ENCODE results near the gene GPR153.

DNA sequence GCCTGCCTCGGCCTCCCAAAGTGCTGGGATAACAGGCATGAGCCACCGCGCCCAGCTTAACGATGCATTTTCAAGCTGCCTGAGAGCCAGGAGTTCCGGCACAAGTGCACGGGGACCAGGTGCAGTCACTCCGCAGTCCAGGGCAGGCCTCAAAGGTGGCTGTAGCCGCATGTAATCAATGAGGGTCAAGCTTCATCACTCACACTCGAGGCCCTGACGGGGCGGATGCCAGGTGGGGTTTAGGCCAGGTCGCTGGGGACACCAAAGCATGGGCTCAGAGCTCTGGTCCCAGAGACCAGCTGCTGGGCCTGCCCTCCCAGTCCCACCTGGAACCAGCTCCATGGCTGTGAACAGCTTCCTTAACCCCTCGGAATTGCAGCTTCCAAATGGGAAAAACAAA is 26.1 kb upstream of the GPR153 start:
- TF ChIP-seq, protein P1, sequence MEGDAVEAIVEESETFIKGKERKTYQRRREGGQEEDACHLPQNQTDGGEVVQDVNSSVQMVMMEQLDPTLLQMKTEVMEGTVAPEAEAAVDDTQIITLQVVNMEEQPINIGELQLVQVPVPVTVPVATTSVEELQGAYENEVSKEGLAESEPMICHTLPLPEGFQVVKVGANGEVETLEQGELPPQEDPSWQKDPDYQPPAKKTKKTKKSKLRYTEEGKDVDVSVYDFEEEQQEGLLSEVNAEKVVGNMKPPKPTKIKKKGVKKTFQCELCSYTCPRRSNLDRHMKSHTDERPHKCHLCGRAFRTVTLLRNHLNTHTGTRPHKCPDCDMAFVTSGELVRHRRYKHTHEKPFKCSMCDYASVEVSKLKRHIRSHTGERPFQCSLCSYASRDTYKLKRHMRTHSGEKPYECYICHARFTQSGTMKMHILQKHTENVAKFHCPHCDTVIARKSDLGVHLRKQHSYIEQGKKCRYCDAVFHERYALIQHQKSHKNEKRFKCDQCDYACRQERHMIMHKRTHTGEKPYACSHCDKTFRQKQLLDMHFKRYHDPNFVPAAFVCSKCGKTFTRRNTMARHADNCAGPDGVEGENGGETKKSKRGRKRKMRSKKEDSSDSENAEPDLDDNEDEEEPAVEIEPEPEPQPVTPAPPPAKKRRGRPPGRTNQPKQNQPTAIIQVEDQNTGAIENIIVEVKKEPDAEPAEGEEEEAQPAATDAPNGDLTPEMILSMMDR (IDR thresholded peaks at IDR 0.05), result no peak
- TF ChIP-seq POLR2AphosphoS5 (IDR thresholded peaks at IDR 0.05) (no peak), POLR2A (IDR thresholded peaks at IDR 0.05) (no peak), EP300 (IDR thresholded peaks at IDR 0.05) (no peak)

All from suprapubic skin (tissue), 4 donors.